Right lobe of liver (tissue), 4 donors: ENCODE data around the gene NUDT4.
"Not testable (repeated sequence)": the region's sequence is repeated elsewhere in the genome, so short reads cannot be mapped to it uniquely, and the experiment has no call there.

Experiments used
- POLR2A ChIP-seq: fragments of 450-650 bp; IDR thresholded peaks from one replicate; pipeline ENCODE4 v1.6.1; 2017; ENCODE audit warnings: antibody characterized with exemption, mild to moderate bottlenecking
- TF ChIP-seq, protein P1 (sequence below), 4 donors: fragments of 200-600 bp in 3 of 4; fragments of 450-650 bp in 1 of 4; IDR thresholded peaks; one replicate each; pipeline versions ENCODE4 v1.5.1 to v1.8.0; 2016 to 2022; ENCODE audit warnings: antibody characterized with exemption in 4 of 4, mild to moderate bottlenecking in 2 of 4
- donor health status: DM: no; HTN: no; CAD: no.
- donor health status: DM: no; HTN: no; CAD: no.
- donor health status: DM: no; HTN: yes; CAD: no.

DNA sequence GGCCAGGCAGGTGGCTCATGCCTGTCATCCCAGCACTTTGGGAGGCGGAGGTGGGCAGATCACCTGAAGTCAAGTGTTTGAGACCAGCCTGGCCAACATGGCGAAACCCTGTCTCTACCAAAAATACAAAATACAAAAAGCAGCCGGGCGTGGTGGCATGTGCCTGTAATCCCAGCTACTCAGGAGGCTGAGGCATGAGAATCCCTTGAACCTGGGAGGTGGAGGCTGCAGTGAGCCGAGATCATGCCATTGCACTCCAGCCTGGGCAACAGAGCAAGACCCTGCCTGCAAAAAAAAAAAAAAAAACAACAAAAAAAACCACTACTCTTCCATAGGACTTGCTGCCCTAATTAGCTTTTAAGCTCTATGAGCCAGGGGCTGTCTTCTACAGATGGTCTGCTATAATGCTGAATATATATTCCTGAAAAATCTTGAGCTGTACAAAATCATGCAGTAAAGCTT lies 4.3 kb downstream of the NUDT4 start:
- TF ChIP-seq, protein P1, sequence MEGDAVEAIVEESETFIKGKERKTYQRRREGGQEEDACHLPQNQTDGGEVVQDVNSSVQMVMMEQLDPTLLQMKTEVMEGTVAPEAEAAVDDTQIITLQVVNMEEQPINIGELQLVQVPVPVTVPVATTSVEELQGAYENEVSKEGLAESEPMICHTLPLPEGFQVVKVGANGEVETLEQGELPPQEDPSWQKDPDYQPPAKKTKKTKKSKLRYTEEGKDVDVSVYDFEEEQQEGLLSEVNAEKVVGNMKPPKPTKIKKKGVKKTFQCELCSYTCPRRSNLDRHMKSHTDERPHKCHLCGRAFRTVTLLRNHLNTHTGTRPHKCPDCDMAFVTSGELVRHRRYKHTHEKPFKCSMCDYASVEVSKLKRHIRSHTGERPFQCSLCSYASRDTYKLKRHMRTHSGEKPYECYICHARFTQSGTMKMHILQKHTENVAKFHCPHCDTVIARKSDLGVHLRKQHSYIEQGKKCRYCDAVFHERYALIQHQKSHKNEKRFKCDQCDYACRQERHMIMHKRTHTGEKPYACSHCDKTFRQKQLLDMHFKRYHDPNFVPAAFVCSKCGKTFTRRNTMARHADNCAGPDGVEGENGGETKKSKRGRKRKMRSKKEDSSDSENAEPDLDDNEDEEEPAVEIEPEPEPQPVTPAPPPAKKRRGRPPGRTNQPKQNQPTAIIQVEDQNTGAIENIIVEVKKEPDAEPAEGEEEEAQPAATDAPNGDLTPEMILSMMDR (IDR thresholded peaks at IDR 0.05): not testable (repeated sequence)
- TF ChIP-seq POLR2A: not testable (repeated sequence)
